ENCODE results near the gene CELF3. TPM values are rescaled to one million over a fixed set of nuclear protein-coding genes. Genes with fewer than 3 reads are reported as not detected.

Gene CELF3
- total RNA-seq, 1 donor from 2014 or later, result not detected

- ATAC-seq (no peak), DNase-seq (no peak)
- intact Hi-C loops (cut with micrococcal nuclease), result loop anchor here (10.0 kb wide), 1 partner anchor 279 kb away; no protein-coding TSS in a partner anchor
These were observed 7.2 kb upstream of the CELF3 start for GRCh38 chr1:151723726-151724370.

GRCh38 chr1:151721788-151722510 is 5.3 kb upstream of the CELF3 start:
- DNase-seq, result no peak
- no peak for ATAC-seq
- intact Hi-C loops (cut with micrococcal nuclease), result loop anchor here (10.0 kb wide), 1 partner anchor 277 kb away; no protein-coding TSS in a partner anchor

GRCh38 chr1:151720974-151721787 is 4.6 kb upstream of the CELF3 start, which contains the start of gene RIIAD1:
Gene RIIAD1, plus strand, starts transcription at chr1:151721522. Its CDS starts 15 bp downstream, at chr1:151721537.
- intact Hi-C loops (cut with micrococcal nuclease), result loop anchor here (10.0 kb wide), 1 partner anchor 276 kb away; no protein-coding TSS in a partner anchor
- peak; percentile 65 for DNase-seq

GRCh38 chr1:151720554-151720953 is 4.0 kb upstream of the CELF3 start:
- ATAC-seq (peak; percentile 72), DNase-seq (no peak)
- intact Hi-C loops (cut with micrococcal nuclease), result loop anchor here (10.0 kb wide), 1 partner anchor 276 kb away; no protein-coding TSS in a partner anchor

More at GRCh38 chr1:151720974-151721787, 4.6 kb upstream of the CELF3 start, which contains the start of gene RIIAD1:
- peak; percentile 84 for ATAC-seq

GRCh38 chr1:151720125-151720524 is 3.5 kb upstream of the CELF3 start:
- ATAC-seq (no peak), DNase-seq (no peak)
- intact Hi-C loops (cut with micrococcal nuclease), result loop anchor here (10.0 kb wide), 1 partner anchor 275 kb away; no protein-coding TSS in a partner anchor

GRCh38 chr1:151718666-151719065 is 2.1 kb upstream of the CELF3 start:
- intact Hi-C loops (cut with micrococcal nuclease), result no loop called here

GRCh38 chr1:151718011-151718431 is 1.4 kb upstream of the CELF3 start:
- intact Hi-C loops (cut with micrococcal nuclease), result no loop called here
- ATAC-seq, result peak; percentile 80
- DNase-seq, result no peak

More at GRCh38 chr1:151718666-151719065, 2.1 kb upstream of the CELF3 start:
- no peak for DNase-seq
- ATAC-seq, result no peak

GRCh38 chr1:151716405-151716762 is 219 bp downstream of the CELF3 start:
- ATAC-seq (no peak), DNase-seq (no peak)
- intact Hi-C loops (cut with micrococcal nuclease), result no loop called here

GRCh38 chr1:151715726-151716404 is 738 bp downstream of the CELF3 start:
- intact Hi-C loops (cut with micrococcal nuclease), result no loop called here
- DNase-seq, result no peak
- no peak for ATAC-seq

GRCh38 chr1:151714820-151715725 is 1.5 kb downstream of the CELF3 start:
- DNase-seq (no peak), ATAC-seq (no peak)
- intact Hi-C loops (cut with micrococcal nuclease), result no loop called here

GRCh38 chr1:151713874-151714273 is 2.7 kb downstream of the CELF3 start:
- DNase-seq, result no peak
- ATAC-seq, result no peak
- intact Hi-C loops (cut with micrococcal nuclease), result no loop called here

GRCh38 chr1:151713044-151713443 is 3.6 kb downstream of the CELF3 start:
- DNase-seq (no peak), ATAC-seq (no peak)
- intact Hi-C loops (cut with micrococcal nuclease), result no loop called here

- no peak for ATAC-seq
- DNase-seq, result no peak
- intact Hi-C loops (cut with micrococcal nuclease), result no loop called here
These were observed 4.7 kb downstream of the CELF3 start for GRCh38 chr1:151711951-151712350.

- intact Hi-C loops (cut with micrococcal nuclease), result no loop called here
- ATAC-seq (no peak), DNase-seq (no peak)
These were observed 5.4 kb downstream of the CELF3 start for GRCh38 chr1:151711044-151711800.

- ATAC-seq, result no peak
- intact Hi-C loops (cut with micrococcal nuclease), result no loop called here
- DNase-seq, result no peak
These were observed 6.3 kb downstream of the CELF3 start for GRCh38 chr1:151710187-151710840.

- ATAC-seq, result no peak
- intact Hi-C loops (cut with micrococcal nuclease), result no loop called here
- no peak for DNase-seq
These were observed 7.7 kb downstream of the CELF3 start for GRCh38 chr1:151708891-151709290.

Measured in left ventricle myocardium superior (tissue), 1 donor.